Suprapubic skin (tissue), 4 donors: ENCODE measurements around the gene FBH1. TPM values are rescaled to one million over a fixed set of nuclear protein-coding genes. Genes with fewer than 3 reads are reported as not detected.

Source experiments
- DNase-seq, 2 donors: peaks; one replicate each; pipeline ENCODE4 v3.0.0-alpha.2; 2019; ENCODE audit warnings: low spot score in 2 of 2
- H3K27ac ChIP-seq: fragments of 200-600 bp; sonication (generic); one replicate; pipeline ENCODE4 v1.5.1; 2019
- H3K27me3 ChIP-seq: fragments of 200-600 bp; sonication (generic); one replicate; pipeline ENCODE4 v1.5.1; 2019
- H3K36me3 ChIP-seq: fragments of 200-600 bp; sonication (generic); one replicate; pipeline ENCODE4 v1.5.1; 2019
- H3K4me1 ChIP-seq: fragments of 200-600 bp; sonication (generic); one replicate; pipeline ENCODE4 v1.5.1; 2019
- H3K4me3 ChIP-seq: fragments of 200-600 bp; sonication (generic); one replicate; pipeline ENCODE4 v1.5.1; 2019; ENCODE audit warnings: mild to moderate bottlenecking
- H3K9me3 ChIP-seq: fragments of 200-600 bp; sonication (generic); one replicate; pipeline ENCODE4 v1.5.1; 2019
- CTCF ChIP-seq, 2 donors: fragments of 200-600 bp in 1 of 2; fragments of 450-650 bp in 1 of 2; sonication (generic) in 1 of 2; IDR thresholded peaks; one replicate each; pipeline ENCODE4 v1.5.1; 2016 to 2019; ENCODE audit warnings: antibody characterized with exemption in 2 of 2, mild to moderate bottlenecking in 1 of 2, moderate library complexity in 1 of 2
- EP300 ChIP-seq: sonication (generic); formaldehyde crosslinking; IDR thresholded peaks from one replicate; pipeline ENCODE4 v1.6.1; 2017; ENCODE audit warnings: antibody characterized with exemption
- POLR2A ChIP-seq, 2 donors: fragments of 450-650 bp; IDR thresholded peaks; one replicate each; pipeline ENCODE4 v1.6.1; 2017; ENCODE audit warnings: antibody characterized with exemption in 2 of 2, mild to moderate bottlenecking in 2 of 2, moderate library complexity in 2 of 2
- POLR2AphosphoS5 ChIP-seq, 3 donors: sonication (generic); formaldehyde crosslinking; IDR thresholded peaks; one replicate each; pipeline ENCODE4 v1.6.1; 2017; ENCODE audit warnings: antibody characterized with exemption in 3 of 3
- whole genome bisulfite sequencing: methylation state at CpG from one replicate; pipeline ENCODE4 v1.1.5; 2018; 5-methylcytosine and 5-hydroxymethylcytosine counted together
- total RNA-seq, 4 donors: library from RNA; depleted of rRNA; stranded (reverse); fragments of >200 nt; gene quantifications; one replicate each; pipeline ENCODE4 v1.1.0, GENCODE V29; 2016

The FBH1 gene
- total RNA-seq, 4 donors from 2014 or later, result 70.9 to 131 (median 90.6) TPM

- Histone ChIP-seq H3K27ac (no peak overlapping the region), H3K36me3 (peaks cover 26% of the 10 kb centered on the region), H3K27me3 (no peaks in the 10 kb centered on the region), H3K9me3 (no peaks in the 10 kb centered on the region), H3K4me1 (peaks cover 27% of the 10 kb centered on the region), H3K4me3 (no peak overlapping the region)
- DNase-seq, result no peak
- no peak for TF ChIP-seq POLR2A (IDR thresholded peaks at IDR 0.05)
- no peak for TF ChIP-seq POLR2AphosphoS5 (IDR thresholded peaks at IDR 0.05)
- WGBS, result 74% methylated on average over 4 of the region's 4 CpGs
These were observed 4.4 kb downstream of the FBH1 start for GRCh38 chr10:5894403-5894802.

- Histone ChIP-seq H3K9me3 (no peaks in the 10 kb centered on the region), H3K36me3 (peaks cover 26% of the 10 kb centered on the region), H3K27me3 (no peaks in the 10 kb centered on the region), H3K27ac (no peak overlapping the region), H3K4me1 (peaks cover 27% of the 10 kb centered on the region), H3K4me3 (no peak overlapping the region)
- DNase-seq, result peak in 1 of 2 donors; percentile 37
- TF ChIP-seq EP300 (no peak), POLR2A (IDR thresholded peaks at IDR 0.05) (no peak), CTCF (IDR thresholded peaks at IDR 0.05) (no peak), POLR2AphosphoS5 (IDR thresholded peaks at IDR 0.05) (no peak)
- 85% methylated on average over 8 of the region's 8 CpGs for WGBS
These were observed 4.8 kb downstream of the FBH1 start for GRCh38 chr10:5894873-5895272.

GRCh38 chr10:5895365-5895764 lies 5.3 kb downstream of the FBH1 start:
- Histone ChIP-seq H3K36me3 (peaks cover 26% of the 10 kb centered on the region), H3K27ac (no peak overlapping the region), H3K4me1 (peaks cover 27% of the 10 kb centered on the region), H3K27me3 (no peaks in the 10 kb centered on the region), H3K9me3 (no peaks in the 10 kb centered on the region), H3K4me3 (no peak overlapping the region)
- TF ChIP-seq CTCF (IDR thresholded peaks at IDR 0.05), result no peak
- no peak for DNase-seq
- 85% methylated on average over 3 of the region's 3 CpGs for WGBS

GRCh38 chr10:5895804-5896203 lies 5.8 kb downstream of the FBH1 start:
- Histone ChIP-seq H3K4me3 (no peak overlapping the region), H3K9me3 (no peaks in the 10 kb centered on the region), H3K4me1 (peaks cover 24% of the 10 kb centered on the region), H3K27ac (no peak overlapping the region), H3K27me3 (no peaks in the 10 kb centered on the region), H3K36me3 (peaks cover 26% of the 10 kb centered on the region)
- WGBS, result 79% methylated on average over 9 of the region's 9 CpGs
- DNase-seq, result no peak
- no peak for TF ChIP-seq POLR2A (IDR thresholded peaks at IDR 0.05)
- TF ChIP-seq CTCF (IDR thresholded peaks at IDR 0.05), result no peak
- TF ChIP-seq POLR2AphosphoS5 (IDR thresholded peaks at IDR 0.05), result no peak
- no peak for TF ChIP-seq EP300

GRCh38 chr10:5896208-5897052 lies 6.4 kb downstream of the FBH1 start:
- peaks cover 18% of the 10 kb centered on the region for H3K4me1 ChIP-seq
- H3K27ac ChIP-seq, result no peak overlapping the region
- H3K9me3 ChIP-seq, result no peaks in the 10 kb centered on the region
- no peak overlapping the region for H3K4me3 ChIP-seq
- TF ChIP-seq POLR2AphosphoS5 (IDR thresholded peaks at IDR 0.05) (no peak), POLR2A (IDR thresholded peaks at IDR 0.05) (no peak), CTCF (IDR thresholded peaks at IDR 0.05) (no peak), EP300 (no peak)
- DNase-seq, result peak in 1 of 2 donors; percentile 40
- H3K27me3 ChIP-seq, result no peaks in the 10 kb centered on the region
- H3K36me3 ChIP-seq, result peaks cover 26% of the 10 kb centered on the region
- 85% methylated on average over 5 of the region's 5 CpGs for WGBS

- WGBS, result 77% methylated on average over 4 of the region's 4 CpGs
- peaks cover 26% of the 10 kb centered on the region for H3K36me3 ChIP-seq
These were observed 7.0 kb downstream of the FBH1 start for GRCh38 chr10:5897053-5897340.

More at GRCh38 chr10:5897053-5897340, 7.0 kb downstream of the FBH1 start:
- no peak overlapping the region for H3K27ac ChIP-seq
- peaks cover 12% of the 10 kb centered on the region for H3K4me1 ChIP-seq
- DNase-seq, result no peak
- H3K27me3 ChIP-seq, result no peaks in the 10 kb centered on the region
- no peaks in the 10 kb centered on the region for H3K9me3 ChIP-seq
- TF ChIP-seq POLR2A (IDR thresholded peaks at IDR 0.05) (no peak), CTCF (IDR thresholded peaks at IDR 0.05) (no peak), EP300 (no peak), POLR2AphosphoS5 (IDR thresholded peaks at IDR 0.05) (no peak)
- H3K4me3 ChIP-seq, result no peak overlapping the region
